Measurements from ENCODE around the gene KLHL10. TPM values are rescaled to one million over a fixed set of nuclear protein-coding genes. Genes with fewer than 3 reads are reported as not detected.
A peak's percentile ranks its signal among the peaks of the same experiment; 100 is the strongest.

Gene KLHL10
- total RNA-seq, 1 experiment from 2014 or later, result not detected

DNA sequence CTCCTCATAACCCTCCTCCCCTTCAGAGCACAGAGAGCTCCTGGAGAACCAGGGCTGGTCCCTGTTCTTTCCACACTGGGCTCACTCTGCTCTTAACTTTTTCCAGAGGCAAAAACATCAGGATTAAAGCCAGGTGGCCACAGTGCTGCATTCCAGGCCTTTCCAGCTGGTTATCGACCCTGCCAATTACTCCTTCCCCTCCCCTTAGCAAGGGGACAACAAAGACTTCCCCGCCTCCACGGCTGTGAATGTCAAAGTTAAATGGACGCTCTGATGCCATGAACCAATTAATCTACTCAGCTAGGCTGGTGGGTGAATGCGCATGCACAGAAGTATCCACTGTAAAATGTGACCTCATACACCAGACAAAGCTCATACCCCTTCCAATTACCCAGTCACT, 58.0 kb downstream of the KLHL10 start:
- intact Hi-C loops (cut with micrococcal nuclease), result no loop called here
- H3K9me3 Mint-ChIP-seq (ENCODE audit: unreplicated experiment), result no peaks in the 10 kb centered on the region
- H3K36me3 Mint-ChIP-seq (ENCODE audit: insufficient read depth, unreplicated experiment), result peaks cover 80% of the 10 kb centered on the region
- no peaks in the 10 kb centered on the region for H3K27me3 Mint-ChIP-seq (ENCODE audit: insufficient read depth, unreplicated experiment)
- no peak for DNase-seq (ENCODE audit: unreplicated experiment)
- H3K4me1 Mint-ChIP-seq (ENCODE audit: insufficient read depth, unreplicated experiment), result no peaks in the 10 kb centered on the region
- CTCF ChIA-PET, result interaction anchor here (0.6 kb wide), 1 partner anchor 44 kb away, joined by 3 read pairs; no protein-coding TSS in a partner anchor
- POLR2A ChIA-PET, result interaction anchor here (0.6 to 1.1 kb wide), 2 partner anchors 11 to 17 kb away, joined by 3 to 6 read pairs; no protein-coding TSS in a partner anchor
- BruUV-seq (replicated peaks), result no TSS peak
- H3K4me3 Mint-ChIP-seq (ENCODE audit: unreplicated experiment), result no peak overlapping the region
- peak overlapping the region; percentile 4 for H3K27ac Mint-ChIP-seq (ENCODE audit: low read depth, unreplicated experiment)
- TF ChIP-seq, protein P1, sequence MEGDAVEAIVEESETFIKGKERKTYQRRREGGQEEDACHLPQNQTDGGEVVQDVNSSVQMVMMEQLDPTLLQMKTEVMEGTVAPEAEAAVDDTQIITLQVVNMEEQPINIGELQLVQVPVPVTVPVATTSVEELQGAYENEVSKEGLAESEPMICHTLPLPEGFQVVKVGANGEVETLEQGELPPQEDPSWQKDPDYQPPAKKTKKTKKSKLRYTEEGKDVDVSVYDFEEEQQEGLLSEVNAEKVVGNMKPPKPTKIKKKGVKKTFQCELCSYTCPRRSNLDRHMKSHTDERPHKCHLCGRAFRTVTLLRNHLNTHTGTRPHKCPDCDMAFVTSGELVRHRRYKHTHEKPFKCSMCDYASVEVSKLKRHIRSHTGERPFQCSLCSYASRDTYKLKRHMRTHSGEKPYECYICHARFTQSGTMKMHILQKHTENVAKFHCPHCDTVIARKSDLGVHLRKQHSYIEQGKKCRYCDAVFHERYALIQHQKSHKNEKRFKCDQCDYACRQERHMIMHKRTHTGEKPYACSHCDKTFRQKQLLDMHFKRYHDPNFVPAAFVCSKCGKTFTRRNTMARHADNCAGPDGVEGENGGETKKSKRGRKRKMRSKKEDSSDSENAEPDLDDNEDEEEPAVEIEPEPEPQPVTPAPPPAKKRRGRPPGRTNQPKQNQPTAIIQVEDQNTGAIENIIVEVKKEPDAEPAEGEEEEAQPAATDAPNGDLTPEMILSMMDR (IDR thresholded peaks at IDR 0.05; ENCODE audit: unreplicated experiment), result no peak

DNA sequence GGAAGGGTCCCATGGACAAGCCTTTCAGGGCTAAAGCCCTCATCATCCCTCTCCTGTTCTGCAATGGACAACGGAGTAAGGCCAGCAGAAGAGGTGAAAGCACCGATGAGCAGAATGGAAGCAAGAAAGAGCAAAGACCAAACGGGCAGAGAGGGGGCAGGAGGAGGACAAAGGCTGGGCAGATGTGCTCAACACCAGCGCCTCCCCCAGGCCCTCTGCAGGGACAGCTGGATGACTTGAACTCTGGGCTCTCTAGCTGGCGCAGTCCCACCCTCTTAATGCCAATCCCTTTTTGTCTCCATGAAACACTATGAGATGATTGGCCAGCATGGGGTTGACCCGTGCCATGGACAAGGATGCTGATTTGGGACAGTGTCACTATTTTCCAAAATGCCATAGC, 59.1 kb downstream of the KLHL10 start:
- Mint-ChIP-seq H3K27me3 (ENCODE audit: insufficient read depth, unreplicated experiment) (no peaks in the 10 kb centered on the region), H3K4me1 (ENCODE audit: insufficient read depth, unreplicated experiment) (no peaks in the 10 kb centered on the region), H3K36me3 (ENCODE audit: insufficient read depth, unreplicated experiment) (peaks cover 90% of the 10 kb centered on the region), H3K9me3 (ENCODE audit: unreplicated experiment) (no peaks in the 10 kb centered on the region), H3K4me3 (ENCODE audit: unreplicated experiment) (no peak overlapping the region), H3K27ac (ENCODE audit: low read depth, unreplicated experiment) (peak overlapping the region; percentile 23)
- ChIA-PET CTCF (no interaction called here), POLR2A (no interaction called here)
- no TSS peak for BruUV-seq (replicated peaks)
- TF ChIP-seq, protein P1 (IDR thresholded peaks at IDR 0.05; ENCODE audit: unreplicated experiment), result no peak
- intact Hi-C loops (cut with micrococcal nuclease), result no loop called here
- DNase-seq (ENCODE audit: unreplicated experiment), result no peak

Other genes starting within 250 kb of the KLHL10 start
- 74.5 and 109 TPM in 2 replicates for gene KRT16, start 225.1 kb upstream of the KLHL10 start, total RNA-seq (2022)
- 1,990 and 4,105 TPM in 2 replicates for gene KRT17, start 213.2 kb upstream of the KLHL10 start, total RNA-seq (2022)
- 1,945 and 2,169 TPM in 2 replicates for gene EIF1, start 148.9 kb upstream of the KLHL10 start, total RNA-seq (2022)
- not detected in 2 replicates for gene GAST, start 125.5 kb upstream of the KLHL10 start, total RNA-seq (2022)
- gene HAP1, start 103.2 kb upstream of the KLHL10 start, total RNA-seq (2022), result 0.37 and 0.49 TPM in 2 replicates
- gene JUP, start 51.1 kb upstream of the KLHL10 start, total RNA-seq (2022), result 112 and 131 TPM in 2 replicates
- 36.4 and 41.5 TPM in 2 replicates for gene P3H4, start 25.9 kb upstream of the KLHL10 start, total RNA-seq (2022)
- 142 and 159 TPM in 2 replicates for gene FKBP10, start 24.8 kb upstream of the KLHL10 start, total RNA-seq (2022)
- 59.8 and 65.1 TPM in 2 replicates for gene NT5C3B, start 1.6 kb upstream of the KLHL10 start, total RNA-seq (2022)
- 19.1 and 22.3 TPM in 2 replicates for gene KLHL11, start 27.6 kb downstream of the KLHL10 start, total RNA-seq (2022)
- gene ACLY, start 81.1 kb downstream of the KLHL10 start, total RNA-seq (2022), result 67.7 and 67.9 TPM in 2 replicates
- 0.96 and 1.3 TPM in 2 replicates for gene ODAD4, start 92.8 kb downstream of the KLHL10 start, total RNA-seq (2022)
- 42.6 and 46.2 TPM in 2 replicates for gene CNP, start 129.0 kb downstream of the KLHL10 start, total RNA-seq (2022)
- gene DNAJC7, start 179.6 kb downstream of the KLHL10 start, total RNA-seq (2022), result 112 and 130 TPM in 2 replicates
- 34.1 and 40.0 TPM in 2 replicates for gene NKIRAS2, start 182.3 kb downstream of the KLHL10 start, total RNA-seq (2022)
- 0.72 and 0.81 TPM in 2 replicates for gene C17orf113, start 212.8 kb downstream of the KLHL10 start, total RNA-seq (2022)